ENCODE measurements around the gene UBE2L5. TPM values are rescaled to one million over a fixed set of nuclear protein-coding genes. Genes with fewer than 3 reads are reported as not detected.

Gene UBE2L5
- total and polyA plus RNA-seq, 2 experiments from 2014 or later = 0.06 TPM; not detected in 1

DNA sequence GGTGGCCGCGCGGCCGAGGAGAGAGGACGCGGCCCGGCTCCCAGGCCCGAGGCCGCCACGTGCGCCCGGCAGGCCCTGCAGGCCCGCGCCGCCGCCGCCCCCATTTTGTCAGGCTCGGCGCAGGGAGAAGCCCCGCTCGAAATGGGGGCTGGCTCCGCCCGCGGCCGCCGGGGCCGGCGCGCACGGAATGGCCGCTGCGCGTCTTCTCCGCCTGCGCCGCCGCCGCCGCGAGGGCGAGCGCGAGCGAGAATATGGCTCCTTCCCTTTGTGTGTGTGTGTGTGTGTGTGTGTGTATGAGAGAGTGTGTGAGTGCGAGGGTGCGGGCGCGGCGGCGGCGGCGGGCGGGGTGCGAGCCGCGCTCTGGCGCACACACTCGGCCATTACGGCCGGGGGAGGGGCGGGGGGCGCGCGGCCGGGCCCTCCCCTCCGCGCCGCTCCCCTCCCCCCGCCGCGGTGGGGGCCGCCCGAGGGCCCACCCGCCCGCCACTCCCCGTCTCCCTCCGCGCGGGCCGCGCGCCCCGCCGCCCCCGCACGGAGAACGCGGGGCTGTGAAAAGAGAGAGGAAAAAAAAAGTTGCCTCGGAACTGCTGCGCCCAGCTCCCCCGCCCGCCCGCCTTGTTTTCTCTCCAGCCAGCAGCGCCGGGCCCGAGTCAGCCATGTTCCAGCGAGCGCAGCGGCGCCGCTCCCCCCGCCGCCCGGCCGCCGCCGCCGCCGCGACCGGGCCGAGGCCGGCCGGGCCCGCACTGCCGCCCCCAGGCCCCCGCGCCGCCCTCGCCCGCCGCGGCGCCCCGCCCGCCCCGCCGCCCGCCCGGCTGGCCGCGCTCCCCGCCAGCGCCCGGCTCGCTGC is 42.4 kb downstream of the UBE2L5 start:
- H3K4me3 ChIP-seq = peak overlapping the region; percentile 42
- peaks cover 30% of the 10 kb centered on the region for H3K4me1 ChIP-seq (ENCODE audit: low read depth)
- DNase-seq (ENCODE audit: low read depth in 1 of 2, low spot score in 1 of 2) = peak; percentile 87 to 92
- TF ChIP-seq, protein P1, sequence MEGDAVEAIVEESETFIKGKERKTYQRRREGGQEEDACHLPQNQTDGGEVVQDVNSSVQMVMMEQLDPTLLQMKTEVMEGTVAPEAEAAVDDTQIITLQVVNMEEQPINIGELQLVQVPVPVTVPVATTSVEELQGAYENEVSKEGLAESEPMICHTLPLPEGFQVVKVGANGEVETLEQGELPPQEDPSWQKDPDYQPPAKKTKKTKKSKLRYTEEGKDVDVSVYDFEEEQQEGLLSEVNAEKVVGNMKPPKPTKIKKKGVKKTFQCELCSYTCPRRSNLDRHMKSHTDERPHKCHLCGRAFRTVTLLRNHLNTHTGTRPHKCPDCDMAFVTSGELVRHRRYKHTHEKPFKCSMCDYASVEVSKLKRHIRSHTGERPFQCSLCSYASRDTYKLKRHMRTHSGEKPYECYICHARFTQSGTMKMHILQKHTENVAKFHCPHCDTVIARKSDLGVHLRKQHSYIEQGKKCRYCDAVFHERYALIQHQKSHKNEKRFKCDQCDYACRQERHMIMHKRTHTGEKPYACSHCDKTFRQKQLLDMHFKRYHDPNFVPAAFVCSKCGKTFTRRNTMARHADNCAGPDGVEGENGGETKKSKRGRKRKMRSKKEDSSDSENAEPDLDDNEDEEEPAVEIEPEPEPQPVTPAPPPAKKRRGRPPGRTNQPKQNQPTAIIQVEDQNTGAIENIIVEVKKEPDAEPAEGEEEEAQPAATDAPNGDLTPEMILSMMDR (IDR thresholded peaks at IDR 0.05; ENCODE audit: low read depth, low read length) = no peak
- peak overlapping the region; percentile 99 for H3K27ac ChIP-seq
- no peaks in the 10 kb centered on the region for H3K9me3 ChIP-seq (ENCODE audit: low read depth)
- no peaks in the 10 kb centered on the region for H3K27me3 ChIP-seq
- peaks cover 19% of the 10 kb centered on the region for H3K36me3 ChIP-seq

DNA sequence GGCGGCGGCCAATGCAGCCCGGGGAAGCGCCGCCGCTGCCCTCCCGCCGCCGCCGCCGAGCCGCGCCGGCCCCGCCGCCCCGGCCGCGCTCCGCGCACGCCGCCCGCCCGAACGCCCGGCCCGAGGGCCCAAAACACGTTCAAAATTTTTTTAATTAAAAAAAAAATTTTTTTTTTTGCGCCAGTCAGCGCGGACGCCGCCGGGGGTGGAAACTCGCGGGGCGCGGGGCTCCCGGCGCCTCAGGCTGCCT is 43.0 kb downstream of the UBE2L5 start:
- no peaks in the 10 kb centered on the region for H3K9me3 ChIP-seq (ENCODE audit: low read depth)
- peak overlapping the region; percentile 98 for H3K27ac ChIP-seq
- peak overlapping the region; percentile 100 for H3K4me3 ChIP-seq
- H3K27me3 ChIP-seq = no peaks in the 10 kb centered on the region
- peaks cover 16% of the 10 kb centered on the region for H3K36me3 ChIP-seq
- peaks cover 30% of the 10 kb centered on the region for H3K4me1 ChIP-seq (ENCODE audit: low read depth)
- TF ChIP-seq, protein P1 (IDR thresholded peaks at IDR 0.05; ENCODE audit: low read depth, low read length) = no peak
- no peak for DNase-seq (ENCODE audit: low read depth in 1 of 2, low spot score in 1 of 2)

DNA sequence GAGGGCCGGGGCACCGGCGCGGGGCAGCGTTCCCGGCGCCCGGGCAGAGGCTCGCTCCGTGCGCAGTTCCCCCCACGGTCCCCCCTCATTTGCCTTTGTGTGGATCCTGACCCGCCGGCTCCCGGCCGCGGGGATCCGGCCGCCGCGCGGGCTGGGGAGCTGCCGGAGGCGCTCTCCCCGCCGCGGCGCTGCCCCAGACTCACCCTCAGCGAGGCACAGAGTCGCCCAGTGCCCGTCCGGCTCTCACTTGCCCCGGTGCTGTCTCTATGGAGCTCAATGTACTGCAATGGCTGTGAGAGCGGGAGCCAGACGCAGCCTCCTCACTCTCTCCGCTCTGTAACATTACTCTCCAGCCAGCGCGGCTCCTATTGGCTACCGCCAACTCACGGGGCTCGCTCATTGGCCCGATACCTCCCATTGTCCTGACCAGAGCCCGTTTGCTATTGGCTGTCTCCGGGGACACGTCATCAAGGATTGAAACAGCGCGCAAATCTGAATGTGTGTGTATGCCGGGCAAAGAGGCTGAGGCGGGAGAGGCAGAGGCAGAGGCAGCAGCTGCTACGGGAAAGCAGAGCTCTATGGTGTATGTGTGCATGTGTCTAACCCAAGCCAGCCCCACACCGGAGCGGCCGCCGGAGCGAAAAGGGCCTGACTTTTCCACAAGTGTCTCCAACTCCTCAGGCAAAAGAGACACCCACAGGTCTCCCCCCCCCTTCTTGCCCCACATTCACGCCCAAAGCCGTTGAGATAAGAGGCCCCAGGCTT is 43.5 kb downstream of the UBE2L5 start, which contains the start of gene HMGB1:
Gene HMGB1 (minus strand): TSS at position 344 of the 765 bp plus-strand sequence. CDS start 2,256 bp downstream, outside the sequence.
- peak; percentile 99 for DNase-seq (ENCODE audit: low read depth in 1 of 2, low spot score in 1 of 2)
- TF ChIP-seq, protein P1 (IDR thresholded peaks at IDR 0.05; ENCODE audit: low read depth, low read length) = no peak
- H3K4me3 ChIP-seq = peak within 1 kb of the TSS; percentile 100
- peaks cover 30% of the 10 kb centered on the region for H3K4me1 ChIP-seq (ENCODE audit: low read depth)
- H3K36me3 ChIP-seq = peaks cover 16% of the 10 kb centered on the region
- no peaks in the 10 kb centered on the region for H3K27me3 ChIP-seq
- peak within 1 kb of the TSS; percentile 99 for H3K27ac ChIP-seq
- no peaks in the 10 kb centered on the region for H3K9me3 ChIP-seq (ENCODE audit: low read depth)

DNA sequence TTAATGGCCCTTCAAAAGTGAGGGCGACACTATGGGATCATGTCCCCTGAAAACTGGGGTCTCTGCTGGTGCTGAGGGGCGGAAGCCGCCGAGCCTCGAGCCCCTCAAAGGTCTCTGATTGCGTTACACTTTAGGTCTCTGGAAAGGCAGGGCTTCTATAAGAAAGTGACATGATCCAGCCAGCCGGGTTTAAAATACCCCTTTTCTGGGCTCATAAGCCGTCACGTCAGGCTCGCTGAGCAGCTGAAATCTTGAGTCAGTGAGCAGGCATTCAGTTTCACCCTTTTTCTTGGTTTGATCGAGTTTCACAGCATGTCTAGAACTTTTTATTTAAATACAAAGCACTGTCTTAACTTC is 44.0 kb downstream of the UBE2L5 start:
- TF ChIP-seq, protein P1 (IDR thresholded peaks at IDR 0.05; ENCODE audit: low read depth, low read length) = no peak
- H3K4me1 ChIP-seq (ENCODE audit: low read depth) = peaks cover 30% of the 10 kb centered on the region
- peak overlapping the region; percentile 29 for H3K27ac ChIP-seq
- peak in 1 of 2 donors; percentile 13 for DNase-seq (ENCODE audit: low read depth in 1 of 2, low spot score in 1 of 2)
- H3K9me3 ChIP-seq (ENCODE audit: low read depth) = no peaks in the 10 kb centered on the region
- no peaks in the 10 kb centered on the region for H3K27me3 ChIP-seq
- H3K4me3 ChIP-seq = peak overlapping the region; percentile 23
- H3K36me3 ChIP-seq = peaks cover 16% of the 10 kb centered on the region

DNA sequence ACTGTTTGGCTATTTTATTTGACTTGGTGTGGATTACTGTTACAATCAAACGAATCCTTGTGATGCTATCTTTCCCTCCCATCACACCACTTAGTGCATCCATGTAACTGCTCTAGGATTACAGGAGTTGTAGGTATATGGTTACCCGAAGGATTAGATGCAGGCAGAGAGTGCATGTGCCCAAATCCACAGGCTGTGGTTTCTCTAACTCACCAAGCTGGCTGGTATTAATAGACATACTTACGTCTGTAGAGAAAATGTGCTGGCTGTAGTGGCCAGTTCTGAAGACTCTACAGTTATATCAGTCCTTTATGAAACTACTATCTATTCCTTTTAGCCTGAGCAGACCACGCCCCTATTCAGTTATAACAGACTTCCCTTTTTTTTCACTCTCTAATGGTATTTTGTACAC is 44.6 kb downstream of the UBE2L5 start:
- Histone ChIP-seq H3K27ac (no peak overlapping the region), H3K9me3 (ENCODE audit: low read depth) (no peaks in the 10 kb centered on the region), H3K4me3 (peak overlapping the region; percentile 23), H3K27me3 (no peaks in the 10 kb centered on the region), H3K4me1 (ENCODE audit: low read depth) (peaks cover 28% of the 10 kb centered on the region), H3K36me3 (peaks cover 14% of the 10 kb centered on the region)
- no peak for DNase-seq (ENCODE audit: low read depth in 1 of 2, low spot score in 1 of 2)
- TF ChIP-seq, protein P1 (IDR thresholded peaks at IDR 0.05; ENCODE audit: low read depth, low read length) = no peak
